KG1 (cell line): Measurements from ENCODE around the gene GATA2.

Experiments
- DNase-seq: peaks from one replicate; lab custom pipeline; 2025; lab: John Stamatoyannopoulos, UW

GATA2 gene

GRCh38 chr3:128492671-128493569 is at the start of gene GATA2:
Gene GATA2, minus strand, starts transcription at chr3:128493201. Its CDS starts 6,170 bp downstream, at chr3:128487031.
- DNase-seq = no peak

GRCh38 chr3:128541246-128541645 is 48.2 kb upstream of the GATA2 start:
- DNase-seq = no peak

DNA sequence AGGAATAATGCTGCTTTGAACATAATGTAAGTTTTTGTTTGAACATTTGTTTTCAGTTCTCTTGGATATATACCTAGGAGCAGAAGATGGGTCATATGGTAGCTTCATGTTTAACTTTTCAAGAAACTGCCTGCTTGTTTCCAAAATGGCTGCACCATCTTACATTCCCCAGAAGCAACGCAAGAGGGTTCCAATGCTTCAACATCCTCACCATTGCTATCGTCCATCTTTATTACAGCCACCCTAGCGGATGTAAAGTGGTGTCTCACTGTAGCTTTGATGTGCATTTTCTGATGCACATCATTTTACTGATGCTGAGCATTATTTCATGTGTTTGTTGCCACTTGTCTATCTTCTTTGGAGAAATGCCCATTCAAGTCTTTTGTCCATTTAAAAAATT is 46.4 kb upstream of the GATA2 start:
- no peak for DNase-seq

DNA sequence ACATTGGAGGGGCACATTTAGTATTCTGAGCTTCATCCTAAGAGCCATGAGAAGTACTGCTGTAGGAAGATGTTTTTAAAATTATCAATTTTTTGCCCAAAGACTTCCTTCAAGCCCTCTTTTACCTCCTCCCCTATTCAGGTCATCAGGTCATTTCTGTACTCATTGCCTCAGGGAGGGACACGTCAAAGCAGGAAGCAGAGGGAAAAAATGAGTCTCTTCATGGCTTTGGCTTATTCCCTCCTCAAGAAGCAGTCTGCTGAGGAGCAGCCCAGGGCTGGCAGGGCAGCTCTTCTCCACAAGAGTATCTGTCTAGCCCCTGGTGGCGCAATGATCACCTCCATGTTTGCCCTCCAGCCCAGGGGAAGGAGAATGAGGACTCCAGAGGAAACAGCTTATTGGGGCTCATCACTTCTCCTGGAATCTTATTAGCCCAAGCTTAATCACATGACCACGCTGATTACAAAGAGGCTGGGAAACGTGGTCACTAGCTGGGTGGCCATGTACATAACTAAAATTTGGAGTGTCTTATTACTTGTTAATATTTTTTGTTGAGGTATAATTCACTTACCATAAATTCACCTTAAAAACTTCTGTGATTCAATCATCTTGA is 44.2 kb upstream of the GATA2 start:
- no peak for DNase-seq

- DNase-seq = no peak
These were observed 39.3 kb upstream of the GATA2 start for GRCh38 chr3:128532012-128532983.

- DNase-seq = no peak
These were observed 31.6 kb upstream of the GATA2 start for GRCh38 chr3:128524374-128525299.

- no peak for DNase-seq
These were observed 30.6 kb upstream of the GATA2 start for GRCh38 chr3:128523591-128523990.

DNA sequence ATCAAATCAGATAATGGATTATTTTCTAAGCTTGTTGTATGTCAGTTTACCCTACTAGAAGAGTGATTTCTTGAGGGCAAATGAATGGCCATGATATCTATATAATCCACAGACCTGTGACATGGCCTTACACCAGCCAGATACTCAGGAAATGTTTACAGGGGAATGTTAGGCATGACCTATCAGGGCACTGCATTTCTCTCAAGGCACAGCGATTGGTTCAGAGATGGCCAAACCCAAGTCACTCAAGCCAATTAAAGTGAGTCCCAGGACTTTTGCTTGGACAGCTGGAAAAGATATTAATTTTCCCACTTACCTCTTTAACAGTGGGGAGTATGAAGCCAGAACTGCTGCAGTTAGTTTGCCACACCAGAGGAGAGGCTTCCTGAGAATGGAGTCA is 28.7 kb upstream of the GATA2 start:
- no peak for DNase-seq

- DNase-seq = no peak
These were observed 25.8 kb upstream of the GATA2 start for GRCh38 chr3:128518587-128519490.

GRCh38 chr3:128517648-128518047 is 24.6 kb upstream of the GATA2 start:
- no peak for DNase-seq

GRCh38 chr3:128515967-128516366 is 23.0 kb upstream of the GATA2 start:
- no peak for DNase-seq

- DNase-seq = no peak
These were observed 15.9 kb upstream of the GATA2 start for GRCh38 chr3:128508852-128509251.

- no peak for DNase-seq
These were observed 13.8 kb upstream of the GATA2 start for GRCh38 chr3:128506754-128507153.

DNA sequence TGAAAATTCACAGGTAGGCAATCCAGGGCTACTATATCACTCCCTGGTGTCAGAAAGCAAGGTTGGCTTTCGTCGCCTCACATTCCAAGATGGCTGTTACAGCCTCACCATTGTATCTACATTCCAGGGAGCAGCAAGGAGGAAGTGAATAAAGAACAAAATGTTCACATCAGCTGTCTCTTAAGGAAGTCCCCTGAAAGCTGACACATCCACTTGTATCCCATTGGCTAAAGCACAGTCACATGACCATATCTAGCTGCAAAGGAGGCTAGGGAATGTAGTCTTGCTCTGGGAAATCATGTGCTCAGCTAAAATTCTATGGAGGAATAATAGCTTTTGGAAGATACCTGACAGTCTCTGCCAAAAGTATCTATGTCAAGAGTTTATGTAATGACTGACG is 12.8 kb upstream of the GATA2 start:
- no peak for DNase-seq

- no peak for DNase-seq
These were observed 12.1 kb upstream of the GATA2 start for GRCh38 chr3:128504963-128505730.

- DNase-seq = no peak
These were observed 11.5 kb upstream of the GATA2 start for GRCh38 chr3:128504533-128504915.

GRCh38 chr3:128503751-128504532 is 10.9 kb upstream of the GATA2 start:
- DNase-seq = no peak

GRCh38 chr3:128503164-128503651 is 10.2 kb upstream of the GATA2 start:
- DNase-seq = no peak
